ENCODE data around the gene DGKD. TPM values are rescaled to one million over a fixed set of nuclear protein-coding genes. Genes with fewer than 3 reads are reported as not detected.
"Not testable (repeated sequence)": the region's sequence is repeated elsewhere in the genome, so short reads cannot be mapped to it uniquely, and the experiment has no call there.

DGKD gene
- total RNA-seq, 3 donors from 2014 or later, result 17.1 to 41.3 (median 37.3) TPM

DNA sequence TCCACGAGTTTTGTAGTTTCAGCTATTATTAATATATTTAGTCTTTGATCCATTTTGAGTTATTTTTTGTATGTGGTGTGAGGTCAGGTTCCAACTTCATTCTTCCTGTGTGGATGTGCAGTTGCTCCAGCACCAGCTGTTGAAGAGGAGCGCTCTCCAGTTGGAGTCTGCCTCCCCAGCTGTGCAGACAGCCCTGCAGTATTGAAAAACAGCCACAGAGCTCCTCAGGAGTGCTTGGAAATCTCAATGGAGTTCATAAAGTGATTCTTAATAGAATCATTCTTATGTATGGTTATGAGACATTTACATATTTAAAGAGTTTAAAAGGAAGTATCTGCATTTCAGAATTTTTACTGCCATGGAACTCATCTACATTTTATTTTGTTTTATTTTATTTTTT is 17.3 kb downstream of the DGKD start:
- DNase-seq (ENCODE audit: low spot score in 2 of 2), result no peak
- H3K4me1 ChIP-seq, result no peaks in the 10 kb centered on the region
- no peak overlapping the region for H3K27ac ChIP-seq
- H3K36me3 ChIP-seq, result no peaks in the 10 kb centered on the region
- no peak overlapping the region for H3K4me3 ChIP-seq
- TF ChIP-seq, protein P1, sequence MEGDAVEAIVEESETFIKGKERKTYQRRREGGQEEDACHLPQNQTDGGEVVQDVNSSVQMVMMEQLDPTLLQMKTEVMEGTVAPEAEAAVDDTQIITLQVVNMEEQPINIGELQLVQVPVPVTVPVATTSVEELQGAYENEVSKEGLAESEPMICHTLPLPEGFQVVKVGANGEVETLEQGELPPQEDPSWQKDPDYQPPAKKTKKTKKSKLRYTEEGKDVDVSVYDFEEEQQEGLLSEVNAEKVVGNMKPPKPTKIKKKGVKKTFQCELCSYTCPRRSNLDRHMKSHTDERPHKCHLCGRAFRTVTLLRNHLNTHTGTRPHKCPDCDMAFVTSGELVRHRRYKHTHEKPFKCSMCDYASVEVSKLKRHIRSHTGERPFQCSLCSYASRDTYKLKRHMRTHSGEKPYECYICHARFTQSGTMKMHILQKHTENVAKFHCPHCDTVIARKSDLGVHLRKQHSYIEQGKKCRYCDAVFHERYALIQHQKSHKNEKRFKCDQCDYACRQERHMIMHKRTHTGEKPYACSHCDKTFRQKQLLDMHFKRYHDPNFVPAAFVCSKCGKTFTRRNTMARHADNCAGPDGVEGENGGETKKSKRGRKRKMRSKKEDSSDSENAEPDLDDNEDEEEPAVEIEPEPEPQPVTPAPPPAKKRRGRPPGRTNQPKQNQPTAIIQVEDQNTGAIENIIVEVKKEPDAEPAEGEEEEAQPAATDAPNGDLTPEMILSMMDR (IDR thresholded peaks at IDR 0.05), result no peak
- no peak for TF ChIP-seq POLR2AphosphoS5 (IDR thresholded peaks at IDR 0.05)
- no peak for TF ChIP-seq POLR2A (IDR thresholded peaks at IDR 0.05)
- H3K9me3 ChIP-seq, result no peaks in the 10 kb centered on the region
- intact Hi-C loops (cut with DNase I; ENCODE audit: low total_unique reads), result no loop called here
- no peaks in the 10 kb centered on the region for H3K27me3 ChIP-seq

DNA sequence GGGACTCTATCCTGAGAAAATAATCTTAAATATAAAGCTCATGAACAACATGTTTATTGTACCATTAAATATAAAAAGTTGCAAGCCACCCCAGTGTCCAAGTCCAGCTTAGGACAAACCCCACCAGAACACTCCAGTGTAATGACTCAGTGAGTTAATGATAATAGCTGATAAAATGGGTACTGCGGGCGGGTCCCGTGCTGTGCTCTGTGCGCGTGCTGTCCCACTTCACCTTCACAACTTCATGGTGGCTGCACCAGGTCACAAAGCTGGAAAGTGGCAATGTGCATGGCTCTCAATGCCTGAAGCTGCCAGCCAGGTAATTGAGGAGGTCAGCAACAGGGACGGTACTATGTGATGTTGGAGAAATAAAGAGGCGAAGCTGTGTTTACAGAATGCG is 18.6 kb downstream of the DGKD start:
- intact Hi-C loops (cut with DNase I; ENCODE audit: low total_unique reads), result no loop called here
- Histone ChIP-seq H3K9me3 (no peaks in the 10 kb centered on the region), H3K27me3 (no peaks in the 10 kb centered on the region), H3K27ac (no peak overlapping the region), H3K4me3 (no peak overlapping the region), H3K4me1 (no peaks in the 10 kb centered on the region), H3K36me3 (no peaks in the 10 kb centered on the region)
- DNase-seq (ENCODE audit: low spot score in 2 of 2), result no peak
- TF ChIP-seq POLR2A (IDR thresholded peaks at IDR 0.05) (no peak), POLR2AphosphoS5 (IDR thresholded peaks at IDR 0.05) (no peak)

DNA sequence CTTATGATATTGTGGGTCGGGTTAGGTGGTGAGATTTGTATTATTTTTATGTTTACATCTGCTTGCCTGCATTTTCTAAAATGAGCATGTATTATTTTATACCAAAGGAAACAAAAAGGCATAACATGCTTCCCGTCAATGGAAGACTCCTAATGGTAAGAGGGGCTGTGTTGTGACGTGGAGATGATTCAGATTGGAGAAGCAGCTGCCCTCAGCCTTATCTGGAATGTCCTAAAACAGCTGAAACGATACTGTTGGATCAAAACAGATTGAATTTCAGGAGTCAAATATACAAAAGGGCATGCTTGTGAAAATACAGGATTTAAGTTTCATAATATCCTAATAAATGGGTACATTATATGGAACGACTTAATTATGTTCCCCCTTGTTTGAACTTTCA is 19.0 kb downstream of the DGKD start:
- H3K4me3 ChIP-seq, result no peak overlapping the region
- no peak overlapping the region for H3K27ac ChIP-seq
- TF ChIP-seq POLR2AphosphoS5 (IDR thresholded peaks at IDR 0.05), result no peak
- no peak for TF ChIP-seq POLR2A (IDR thresholded peaks at IDR 0.05)
- TF ChIP-seq, protein P1 (IDR thresholded peaks at IDR 0.05), result no peak
- no peaks in the 10 kb centered on the region for H3K4me1 ChIP-seq
- no peaks in the 10 kb centered on the region for H3K9me3 ChIP-seq
- DNase-seq (ENCODE audit: low spot score in 2 of 2), result no peak
- intact Hi-C loops (cut with DNase I; ENCODE audit: low total_unique reads), result no loop called here
- H3K36me3 ChIP-seq, result no peaks in the 10 kb centered on the region
- no peaks in the 10 kb centered on the region for H3K27me3 ChIP-seq

DNA sequence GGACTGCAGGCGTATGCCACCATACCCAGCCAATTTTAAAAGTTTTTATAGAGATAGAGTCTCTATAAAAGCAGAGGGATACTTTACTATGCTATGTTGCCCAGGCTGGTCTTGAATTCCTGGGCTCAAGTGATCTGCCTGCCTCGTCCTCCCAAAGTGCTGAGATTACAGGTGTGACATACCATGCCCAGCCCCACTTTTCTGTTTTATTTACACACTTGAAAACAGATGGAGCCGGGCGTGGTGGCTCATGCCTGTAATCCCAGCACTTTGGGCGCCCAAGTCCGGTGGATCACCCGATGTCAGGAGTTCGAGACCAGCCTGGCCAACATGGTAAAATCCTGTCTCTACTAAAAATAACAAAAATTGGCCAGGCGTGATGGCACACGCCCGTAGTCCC is 20.5 kb downstream of the DGKD start:
- H3K27me3 ChIP-seq; H3K36me3 ChIP-seq; intact Hi-C loops (cut with DNase I; ENCODE audit: low total_unique reads); H3K9me3 ChIP-seq; H3K4me3 ChIP-seq; DNase-seq (ENCODE audit: low spot score in 2 of 2); H3K4me1 ChIP-seq; H3K27ac ChIP-seq: not testable (repeated sequence)

DNA sequence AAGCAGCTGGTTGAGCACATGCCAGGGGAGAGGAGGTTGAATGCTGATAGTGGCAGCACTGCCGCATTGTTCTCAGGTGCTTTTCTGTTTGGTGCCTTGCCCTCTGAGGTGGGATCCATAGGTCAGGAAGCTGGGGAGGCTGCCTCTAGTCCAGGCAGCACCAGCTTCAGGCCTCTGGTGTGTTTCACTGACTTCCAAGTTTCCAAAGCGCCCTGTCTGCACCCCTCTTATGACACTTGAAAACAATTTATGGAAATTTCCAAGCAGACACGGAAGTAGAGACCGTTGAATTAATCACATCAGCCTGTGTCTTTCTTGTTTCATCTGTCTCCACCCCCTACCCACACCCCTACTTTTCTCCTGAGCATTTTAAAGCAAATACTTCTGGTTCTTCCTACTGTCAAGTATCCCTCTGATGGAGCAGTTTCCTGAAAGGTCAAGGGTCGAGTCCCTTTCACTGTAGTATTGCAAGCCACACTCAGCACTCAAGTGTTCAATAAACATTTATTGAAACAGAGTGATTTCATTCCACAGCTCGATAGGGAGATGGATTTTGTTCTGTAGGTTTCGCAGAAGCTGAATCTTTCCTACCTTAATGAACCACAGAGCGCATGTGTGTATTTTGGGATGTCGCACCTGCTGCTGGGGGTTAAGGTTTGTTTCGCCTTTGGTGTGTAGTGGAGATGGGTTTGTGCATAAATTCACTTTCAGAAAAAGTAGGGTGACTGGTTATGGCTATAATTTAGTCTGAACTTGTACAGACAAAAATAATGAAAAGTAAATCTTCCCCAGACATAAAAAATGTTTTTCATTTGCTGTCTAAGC is 21.4 kb downstream of the DGKD start:
- H3K27ac ChIP-seq, result no peak overlapping the region
- intact Hi-C loops (cut with DNase I; ENCODE audit: low total_unique reads), result no loop called here

DNA sequence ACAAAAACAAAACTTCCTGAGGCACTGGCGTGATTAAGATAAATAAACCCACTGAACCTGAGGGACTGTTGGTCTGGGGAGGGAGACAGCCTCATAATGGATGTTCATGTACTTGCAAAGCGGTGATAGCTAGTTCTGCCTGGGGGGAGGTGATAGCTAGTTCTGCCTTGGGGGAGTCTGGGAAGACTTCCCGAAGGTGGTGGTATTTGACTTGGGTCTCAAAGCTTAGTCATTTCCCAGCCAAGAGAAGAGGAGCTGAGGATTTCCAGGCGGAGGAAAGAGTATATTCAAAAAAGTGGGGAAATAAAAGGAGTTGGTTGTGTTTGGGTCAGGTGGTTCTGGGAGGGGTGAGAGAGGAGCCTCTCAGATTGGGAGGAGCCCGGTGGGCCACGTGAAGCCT is 24.7 kb downstream of the DGKD start:
- Histone ChIP-seq H3K9me3 (no peaks in the 10 kb centered on the region), H3K4me3 (no peak overlapping the region), H3K4me1 (no peaks in the 10 kb centered on the region), H3K36me3 (no peaks in the 10 kb centered on the region), H3K27ac (no peak overlapping the region), H3K27me3 (no peaks in the 10 kb centered on the region)
- intact Hi-C loops (cut with DNase I; ENCODE audit: low total_unique reads), result no loop called here
- DNase-seq (ENCODE audit: low spot score in 2 of 2), result no peak
- no peak for TF ChIP-seq POLR2AphosphoS5 (IDR thresholded peaks at IDR 0.05)
- TF ChIP-seq POLR2A (IDR thresholded peaks at IDR 0.05), result no peak
- TF ChIP-seq, protein P1 (IDR thresholded peaks at IDR 0.05), result no peak

More for the DNA sequence above, 21.4 kb downstream of the DGKD start:
- Histone ChIP-seq H3K36me3 (no peaks in the 10 kb centered on the region), H3K4me3 (no peak overlapping the region), H3K27me3 (no peaks in the 10 kb centered on the region), H3K4me1 (no peaks in the 10 kb centered on the region), H3K9me3 (no peaks in the 10 kb centered on the region)
- no peak for DNase-seq (ENCODE audit: low spot score in 2 of 2)
- TF ChIP-seq, protein P1 (IDR thresholded peaks at IDR 0.05), result no peak
- TF ChIP-seq POLR2A (IDR thresholded peaks at IDR 0.05) (no peak), POLR2AphosphoS5 (IDR thresholded peaks at IDR 0.05) (no peak)
